EL (cell line): ENCODE results near the gene LGALS3BP.
"Not testable (repeated sequence)": the region's sequence is repeated elsewhere in the genome, so short reads cannot be mapped to it uniquely, and the experiment has no call there.

Experiments used
- DNase-seq: peaks from one replicate; pipeline ENCODE4 v3.0.0-alpha.2; 2016

LGALS3BP gene

DNA sequence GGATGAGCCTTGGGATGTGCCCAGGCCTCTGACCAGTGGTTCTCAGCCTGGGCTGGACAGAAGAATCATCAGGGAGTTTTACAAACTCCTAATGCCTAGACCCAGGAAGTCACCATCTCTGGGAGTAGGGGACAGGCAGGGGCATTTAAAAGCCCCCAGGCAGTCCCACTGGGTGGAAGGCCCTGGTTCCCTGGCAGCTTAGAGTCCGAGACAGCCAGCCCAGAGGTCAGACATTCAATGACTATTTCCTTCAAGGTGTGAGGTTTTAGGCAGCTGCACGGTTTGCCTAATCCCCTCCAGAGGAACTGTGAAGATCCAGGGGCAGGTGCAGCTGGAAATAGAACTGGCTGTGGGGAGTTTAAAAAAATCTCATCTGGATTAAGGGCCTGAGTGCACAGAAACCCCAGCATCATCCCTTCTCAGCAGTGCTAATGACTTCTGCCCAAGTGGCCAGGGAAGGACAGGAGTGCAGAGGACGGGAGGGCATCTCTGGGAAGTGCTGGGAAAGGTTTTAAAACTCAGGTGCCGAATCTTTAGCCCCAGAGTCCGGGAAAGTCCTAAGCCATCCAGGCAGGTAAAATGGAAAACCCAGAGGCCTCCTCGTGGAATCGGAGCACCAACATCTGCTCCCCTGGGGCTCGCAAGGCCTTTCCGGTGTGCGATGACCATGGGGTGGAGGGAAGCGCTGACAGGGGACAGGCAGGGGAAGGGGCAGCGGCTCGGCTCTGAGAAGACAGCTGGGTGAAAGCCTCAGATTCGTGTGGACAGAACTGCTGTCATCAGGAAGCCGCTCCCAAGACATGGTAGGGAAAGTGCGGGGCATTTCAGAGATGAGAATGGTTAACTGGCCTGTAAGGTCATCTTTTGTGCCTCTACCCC is 1.5 kb upstream of the LGALS3BP start:
- no peak for DNase-seq

DNA sequence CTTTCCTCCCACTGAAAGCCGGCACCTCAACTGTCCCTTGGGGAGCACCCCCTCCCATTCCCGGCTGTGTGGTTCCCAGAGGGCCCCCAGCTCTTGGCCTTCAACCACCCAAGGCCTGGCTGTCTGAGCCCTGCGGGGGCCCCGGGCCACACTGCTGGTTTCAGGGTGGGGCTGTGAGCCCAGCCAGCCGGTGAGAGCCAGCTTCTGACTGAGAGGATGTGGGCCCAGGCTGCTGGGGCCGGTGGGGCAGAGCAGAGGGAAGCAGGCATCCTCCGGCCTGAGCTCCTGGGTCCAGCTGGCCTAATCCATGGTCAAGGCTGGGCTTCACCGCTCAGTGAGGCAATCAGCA is 875 bp upstream of the LGALS3BP start:
- DNase-seq: no peak

DNA sequence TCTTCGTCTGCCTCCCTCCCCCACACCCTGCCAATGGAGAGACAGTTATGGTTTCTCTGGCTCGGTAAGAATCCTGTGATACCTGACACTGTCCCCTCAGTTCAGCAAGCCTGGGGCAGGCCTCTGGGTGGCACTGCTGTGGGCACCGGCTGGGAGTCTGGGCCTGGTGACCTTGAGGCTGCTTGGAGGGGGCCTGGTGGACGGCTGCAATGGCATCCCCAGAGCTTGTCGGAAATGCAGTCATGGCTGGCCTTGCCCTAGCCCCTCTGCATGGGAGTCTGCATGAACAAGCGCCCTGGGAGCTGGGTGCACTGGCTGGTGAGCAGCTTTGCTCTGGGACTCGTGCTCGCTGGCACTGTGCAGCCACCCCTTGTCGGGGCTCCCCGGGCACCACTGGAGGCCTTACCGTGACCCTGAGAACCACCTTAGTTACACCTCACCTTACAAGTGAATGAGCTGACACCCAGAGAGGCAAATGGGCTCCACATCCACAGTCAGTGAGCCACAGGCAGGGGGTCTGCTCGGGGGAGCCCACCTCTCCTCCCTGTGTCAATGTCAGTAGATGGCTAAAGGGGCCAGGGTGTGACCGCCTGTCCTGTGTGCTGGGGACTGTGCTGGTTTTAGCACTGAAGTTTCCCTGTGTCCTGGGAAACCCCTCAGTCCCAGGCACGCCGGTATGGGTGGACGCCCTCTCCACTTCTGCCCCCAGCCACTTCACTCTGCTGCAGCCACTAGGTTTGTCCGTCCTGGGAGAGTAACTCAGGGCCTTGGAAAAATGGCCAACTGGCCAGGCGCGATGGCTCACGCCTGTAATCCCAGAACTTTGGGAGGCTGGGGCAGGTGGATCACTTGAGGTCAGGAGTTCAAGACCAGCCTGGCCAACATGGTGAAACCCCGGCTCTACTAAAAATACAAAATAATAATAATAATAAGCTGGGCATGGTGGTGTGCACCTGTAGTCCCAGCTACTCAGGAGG is 1.4 kb downstream of the LGALS3BP start:
- no peak for DNase-seq

DNA sequence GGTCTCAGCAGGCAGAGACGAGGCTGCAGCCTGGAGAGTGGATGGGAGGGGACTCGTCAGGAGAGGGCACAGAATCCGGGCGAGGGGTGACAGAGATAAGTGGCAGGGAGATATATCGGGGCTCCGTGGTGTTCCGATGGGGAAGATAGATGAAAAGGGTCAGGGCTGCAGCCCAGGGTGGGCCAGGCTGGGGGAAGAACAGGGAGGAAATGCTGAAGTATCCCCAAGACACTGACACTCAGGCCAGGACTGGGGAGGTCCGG is 2.1 kb downstream of the LGALS3BP start:
- DNase-seq: no peak

DNA sequence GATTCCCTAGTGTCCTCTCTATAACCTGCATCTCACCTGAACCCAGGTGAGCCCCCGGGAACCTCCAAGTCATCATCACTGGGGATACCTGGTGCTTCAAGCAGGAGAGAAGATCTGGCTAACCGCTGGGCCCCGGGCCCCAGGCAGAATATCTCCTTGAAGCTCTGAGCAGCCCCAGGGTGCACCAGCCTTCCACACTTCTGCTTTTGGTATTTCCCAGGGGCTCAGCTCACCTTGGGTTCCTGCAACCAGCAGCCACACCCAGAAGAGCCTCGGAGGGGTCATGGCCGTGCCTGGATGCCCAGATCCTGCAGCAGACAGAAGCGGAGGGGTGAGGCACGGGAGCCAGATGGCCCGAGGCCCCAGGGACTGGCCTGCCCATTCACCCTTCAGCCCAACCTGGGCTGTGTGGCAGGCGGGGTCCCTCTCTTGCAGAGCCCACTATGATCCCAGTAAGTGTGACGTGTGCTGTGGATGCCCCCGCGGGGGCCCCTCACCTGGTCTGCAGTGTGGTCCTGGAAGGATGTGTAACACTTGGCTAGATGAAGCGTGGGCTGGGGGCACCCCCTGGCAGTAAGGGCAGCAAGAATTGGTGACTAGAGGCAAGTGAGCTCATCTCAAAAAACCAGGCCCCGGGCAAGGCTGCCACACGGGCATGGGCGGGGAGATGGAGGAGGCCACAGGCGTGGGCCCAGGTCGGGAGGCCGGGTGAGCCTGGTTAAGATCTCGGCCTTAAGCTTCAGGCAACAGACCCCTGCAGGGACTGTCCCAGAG is 2.6 kb downstream of the LGALS3BP start:
- DNase-seq: no peak

DNA sequence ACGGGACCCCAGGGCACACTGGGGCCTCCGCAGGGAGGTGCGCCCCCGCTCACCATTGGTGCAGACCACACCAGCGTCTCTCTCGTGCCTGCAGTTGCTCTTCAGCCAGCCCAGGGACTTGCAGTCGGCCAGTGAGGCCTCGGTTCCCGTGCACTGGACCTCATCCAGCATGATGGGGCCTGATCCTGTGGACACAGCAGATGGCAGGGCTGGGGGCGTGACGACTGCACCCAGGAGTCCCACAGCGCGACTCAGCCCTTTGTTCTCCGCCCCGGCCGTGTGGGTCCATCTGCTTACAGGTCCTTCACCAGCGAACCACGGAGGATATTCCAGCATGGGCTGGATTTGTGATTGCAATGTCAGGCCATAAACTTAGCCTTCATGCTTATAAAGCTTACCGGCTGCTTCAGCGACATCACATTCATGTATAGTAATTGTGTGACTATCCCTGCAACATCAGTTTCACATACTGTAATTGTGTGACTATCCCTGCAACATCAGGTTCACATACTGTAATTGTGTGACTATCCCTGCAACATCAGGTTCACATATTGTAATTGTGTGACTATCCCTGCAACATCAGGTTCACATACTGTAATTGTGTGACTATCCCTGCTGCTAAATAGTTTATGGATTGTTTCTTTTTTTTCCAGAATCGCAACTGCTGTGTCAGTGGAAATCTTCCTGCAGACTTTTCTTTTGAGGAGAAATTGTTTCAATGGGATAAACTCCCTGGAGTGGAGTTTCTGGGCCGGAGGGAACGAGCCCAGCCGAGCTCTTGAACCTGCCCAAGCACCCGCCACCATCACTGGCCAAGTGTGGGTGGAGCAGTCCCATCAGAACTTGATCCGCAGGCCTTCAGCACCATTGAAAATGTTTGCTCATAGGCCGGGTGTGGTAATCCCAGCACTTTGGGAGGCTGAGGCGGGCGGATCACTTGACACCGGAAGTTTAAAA is 4.8 kb downstream of the LGALS3BP start:
- DNase-seq: peak; percentile 46

DNA sequence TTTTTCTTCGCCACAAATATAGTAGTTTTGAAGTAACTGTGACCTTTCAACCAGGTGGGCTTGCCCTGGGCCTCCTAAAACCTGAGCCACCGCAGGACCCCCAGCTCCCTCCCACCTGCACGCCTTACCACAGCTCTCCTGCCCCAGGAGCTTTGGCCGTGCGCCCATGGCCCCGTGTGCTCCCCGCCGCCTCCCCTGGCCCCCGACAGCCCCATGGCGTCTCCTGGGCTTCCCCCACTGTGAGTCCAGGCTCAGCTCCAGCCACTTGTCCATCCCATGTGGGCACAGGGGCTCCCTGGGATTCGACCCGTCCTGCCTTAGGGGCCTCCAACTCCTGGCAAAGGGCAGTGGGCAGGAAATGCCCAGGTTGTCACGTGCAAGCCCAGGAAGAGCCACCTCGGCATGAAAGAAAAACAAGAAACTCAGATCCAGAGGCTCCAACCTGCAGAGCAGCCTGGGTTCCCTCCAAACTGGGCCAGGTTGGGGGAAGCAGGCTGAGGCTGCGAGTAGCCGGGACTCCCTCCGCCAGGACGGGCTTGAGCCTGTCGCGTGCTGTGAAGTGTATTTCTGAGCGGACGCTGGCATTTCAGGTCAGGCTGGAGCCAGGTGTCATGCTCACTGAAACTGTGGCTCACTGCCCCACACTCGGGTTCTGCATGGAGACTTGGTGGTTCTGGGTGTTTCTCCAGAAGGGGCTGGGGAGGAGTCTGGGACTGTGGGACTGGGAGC is 5.8 kb downstream of the LGALS3BP start:
- no peak for DNase-seq

DNA sequence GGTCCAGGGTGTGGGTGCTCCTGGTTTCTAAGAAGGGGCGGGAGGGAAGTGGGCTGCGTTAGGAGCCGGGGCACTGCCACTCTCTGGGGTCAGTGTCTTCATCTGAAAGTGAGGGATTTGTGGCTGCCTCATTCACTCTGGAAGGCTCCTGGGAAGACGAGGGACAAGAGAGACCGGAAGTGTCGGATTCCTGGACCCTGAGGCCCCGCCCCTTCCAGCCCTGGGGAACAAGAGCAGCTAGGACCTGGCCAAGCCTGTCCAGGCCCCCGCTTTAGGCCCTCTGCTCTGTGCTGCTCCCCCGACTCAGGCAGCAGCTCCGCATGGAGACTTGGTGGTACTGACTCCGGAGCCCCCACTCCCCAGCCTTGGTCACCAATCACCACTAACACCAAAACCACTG is 6.5 kb downstream of the LGALS3BP start:
- no peak for DNase-seq

DNA sequence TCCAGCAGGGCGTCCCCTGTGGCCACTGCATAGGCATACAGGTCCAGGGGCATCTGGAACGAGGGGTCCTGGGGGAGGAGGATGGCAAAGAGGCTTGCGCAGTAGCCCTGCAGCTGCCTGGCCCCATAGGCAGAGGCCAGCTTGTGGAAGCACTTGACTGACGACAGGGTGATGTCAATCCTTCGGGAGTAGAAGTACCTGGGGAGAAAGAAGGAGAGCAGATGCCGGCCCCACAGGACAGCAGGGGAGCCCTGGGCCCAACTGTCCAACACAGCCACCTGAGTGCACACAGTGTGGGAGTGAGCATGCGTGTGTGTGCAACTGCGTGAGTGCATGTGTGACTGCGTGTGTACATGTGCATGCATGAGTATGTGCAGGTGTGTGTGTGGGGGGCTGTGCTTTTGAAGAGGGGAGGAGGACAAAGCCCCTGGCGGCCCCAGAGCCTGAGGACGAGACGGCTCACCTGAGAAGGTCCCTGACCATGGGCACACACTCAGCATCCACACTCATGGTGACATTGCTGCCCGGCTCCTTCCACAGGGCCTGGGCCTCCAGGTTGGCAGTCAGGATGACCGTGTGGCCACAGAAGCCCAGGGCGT is 7.1 kb downstream of the LGALS3BP start:
- no peak for DNase-seq

DNA sequence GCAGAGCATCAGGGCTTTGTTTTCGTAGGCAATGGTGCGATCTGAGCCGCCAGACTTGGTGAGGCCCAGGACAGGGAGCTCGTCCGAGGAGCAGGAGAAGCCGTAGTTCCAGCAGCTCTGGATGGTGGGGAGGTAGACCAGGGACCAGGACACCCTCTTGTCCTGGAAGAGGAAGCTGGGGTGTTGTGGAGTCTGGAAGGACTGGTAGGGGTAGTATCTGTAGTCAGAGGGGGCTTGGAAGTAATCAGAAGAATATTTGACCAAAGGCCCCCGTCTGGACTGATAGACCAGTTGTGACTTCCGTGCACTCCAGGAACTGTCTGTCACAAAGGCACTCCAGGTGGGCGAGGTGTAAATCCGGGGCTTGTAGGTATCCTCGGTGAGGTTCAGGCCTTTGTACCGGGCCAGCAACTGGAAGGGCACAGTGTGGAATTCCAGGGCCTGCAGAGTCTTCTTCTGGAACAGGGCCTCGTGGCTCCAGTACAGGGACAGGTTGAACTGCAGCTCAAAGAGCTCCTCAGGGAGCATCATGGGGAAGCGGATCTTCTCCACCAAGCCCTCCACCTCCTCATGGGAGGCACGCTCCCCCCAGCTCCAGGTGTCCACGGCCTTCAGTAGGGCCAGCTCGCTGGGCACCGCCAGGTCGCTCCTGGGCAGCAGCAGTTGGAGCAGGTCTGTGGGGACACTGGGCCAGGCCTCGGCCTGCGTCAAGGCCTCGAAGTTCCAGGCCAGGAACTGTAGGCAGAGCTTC is 7.8 kb downstream of the LGALS3BP start:
- DNase-seq: no peak

DNA sequence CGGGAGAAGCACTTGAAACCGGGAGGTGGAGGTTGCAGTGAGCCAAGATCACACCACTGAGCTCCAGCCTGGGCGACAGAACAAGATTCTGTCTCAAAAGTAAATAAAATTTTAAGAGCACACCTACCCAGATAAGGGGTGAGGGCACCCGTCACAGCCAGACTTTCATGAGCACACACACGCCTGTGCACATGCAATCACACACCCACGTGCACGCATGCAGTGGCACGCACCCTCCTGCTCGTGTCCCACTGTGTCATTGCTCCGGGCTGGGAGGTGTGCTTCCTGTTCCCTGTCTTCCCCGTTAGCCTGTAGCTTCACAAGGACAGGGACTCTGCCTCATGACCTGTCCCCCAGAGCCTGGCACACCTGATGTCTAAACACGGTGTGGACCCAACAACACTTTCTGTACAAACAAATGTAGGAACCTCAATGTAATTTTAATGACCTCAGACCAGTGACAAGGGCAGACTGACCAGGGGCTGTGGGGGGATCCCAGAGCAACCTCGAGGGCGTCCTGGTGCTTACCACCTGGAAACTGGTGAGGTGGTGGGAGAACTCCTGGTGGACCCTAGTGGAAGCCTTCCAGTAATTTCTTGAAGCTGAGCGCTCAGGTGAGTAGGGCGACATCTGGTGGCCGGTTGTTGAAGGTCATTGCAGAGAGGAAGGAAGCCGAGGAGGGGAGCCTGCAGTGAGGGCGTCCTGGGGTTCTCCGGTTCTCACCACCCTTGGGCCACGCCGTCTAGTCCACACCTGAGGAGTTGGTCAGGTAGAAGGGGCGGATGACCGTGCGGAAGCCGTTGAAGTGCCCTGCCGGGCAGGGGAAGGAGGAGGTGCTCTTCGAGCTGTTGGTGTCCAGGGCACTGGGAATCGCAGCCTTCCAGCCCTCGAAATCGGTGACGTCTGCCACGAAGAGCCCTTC is 8.6 kb downstream of the LGALS3BP start:
- peak; percentile 77 for DNase-seq

DNA sequence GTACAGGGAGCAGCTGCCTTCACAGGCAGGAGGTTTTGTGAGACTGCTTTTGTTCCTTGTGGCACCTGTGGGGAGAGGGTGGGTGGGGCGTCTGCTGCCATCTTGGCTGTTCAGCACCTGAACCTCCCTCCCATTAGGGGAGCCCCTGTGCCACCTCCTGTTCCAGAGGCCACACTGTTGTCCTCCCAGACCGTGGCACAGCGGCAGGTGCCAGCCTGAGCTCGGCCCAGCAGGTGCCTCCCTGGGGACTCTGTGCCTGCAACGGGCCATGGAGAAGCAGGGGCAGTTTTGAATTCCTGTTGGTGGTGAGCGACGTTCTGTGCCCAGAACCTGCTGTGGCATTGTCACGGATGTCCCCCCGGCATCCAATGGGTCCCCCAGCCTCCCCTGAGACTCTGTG is 9.9 kb downstream of the LGALS3BP start:
- no peak for DNase-seq

DNA sequence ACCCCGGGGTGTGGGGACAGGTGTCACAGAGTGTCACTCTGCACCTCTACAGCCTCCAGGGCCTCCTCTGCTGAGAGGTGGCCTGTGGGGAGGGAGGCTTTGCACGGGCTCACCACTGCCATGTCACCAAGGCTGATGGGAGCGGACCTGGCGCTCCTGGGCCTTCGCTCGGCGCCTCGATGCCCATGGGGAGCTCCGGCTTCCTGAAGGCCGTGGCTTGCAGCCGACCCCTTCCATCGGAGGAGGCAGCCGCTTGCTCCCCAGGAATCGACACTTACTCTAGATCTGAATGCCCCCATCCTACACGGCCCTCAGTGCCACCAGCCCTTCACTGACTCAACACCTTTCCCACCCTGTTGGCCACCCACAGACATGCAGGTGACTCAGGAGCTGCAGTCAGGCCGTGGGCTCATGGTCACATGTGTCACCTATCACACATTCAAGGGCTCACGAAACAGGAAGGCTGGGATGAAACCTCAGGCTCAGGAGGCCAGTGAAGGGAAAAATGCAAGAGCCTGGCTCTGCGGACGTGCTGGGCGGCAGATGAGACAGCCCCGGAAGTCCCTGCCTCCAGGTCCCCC is 11.9 kb downstream of the LGALS3BP start:
- no peak for DNase-seq

DNA sequence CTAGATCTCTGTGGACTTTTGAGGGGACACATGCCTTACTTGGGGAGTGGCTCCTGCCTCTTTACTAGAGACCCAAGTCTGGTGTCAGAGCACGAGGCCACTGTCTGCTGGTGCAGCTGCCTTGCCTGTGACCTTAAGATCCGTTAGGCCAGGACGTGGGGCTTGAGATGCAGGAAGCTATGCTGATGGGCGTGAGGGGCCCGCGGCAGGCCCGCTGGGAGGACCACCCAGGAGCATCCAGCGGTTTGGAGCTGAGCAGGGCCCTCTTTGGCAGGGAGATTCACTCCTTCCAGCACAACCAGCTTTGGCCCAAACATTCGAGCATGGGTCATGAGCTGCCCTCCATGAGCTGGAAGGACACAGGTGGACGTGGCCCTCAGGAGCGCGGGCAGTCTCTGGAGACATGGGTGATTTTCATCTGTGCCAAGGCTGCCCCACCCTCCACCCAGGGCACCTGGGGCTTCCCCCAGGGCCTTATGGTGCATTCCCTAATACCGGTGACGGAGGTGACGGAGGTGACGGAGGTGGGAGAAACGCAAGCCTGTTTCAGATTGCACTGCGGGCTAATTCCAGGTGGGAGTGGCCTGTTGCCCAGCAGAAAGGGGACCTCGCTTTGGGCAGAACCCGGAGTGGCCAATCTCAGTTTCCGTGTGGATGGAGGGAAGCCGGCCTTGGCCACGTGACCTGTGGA is 12.7 kb downstream of the LGALS3BP start:
- no peak for DNase-seq

DNA sequence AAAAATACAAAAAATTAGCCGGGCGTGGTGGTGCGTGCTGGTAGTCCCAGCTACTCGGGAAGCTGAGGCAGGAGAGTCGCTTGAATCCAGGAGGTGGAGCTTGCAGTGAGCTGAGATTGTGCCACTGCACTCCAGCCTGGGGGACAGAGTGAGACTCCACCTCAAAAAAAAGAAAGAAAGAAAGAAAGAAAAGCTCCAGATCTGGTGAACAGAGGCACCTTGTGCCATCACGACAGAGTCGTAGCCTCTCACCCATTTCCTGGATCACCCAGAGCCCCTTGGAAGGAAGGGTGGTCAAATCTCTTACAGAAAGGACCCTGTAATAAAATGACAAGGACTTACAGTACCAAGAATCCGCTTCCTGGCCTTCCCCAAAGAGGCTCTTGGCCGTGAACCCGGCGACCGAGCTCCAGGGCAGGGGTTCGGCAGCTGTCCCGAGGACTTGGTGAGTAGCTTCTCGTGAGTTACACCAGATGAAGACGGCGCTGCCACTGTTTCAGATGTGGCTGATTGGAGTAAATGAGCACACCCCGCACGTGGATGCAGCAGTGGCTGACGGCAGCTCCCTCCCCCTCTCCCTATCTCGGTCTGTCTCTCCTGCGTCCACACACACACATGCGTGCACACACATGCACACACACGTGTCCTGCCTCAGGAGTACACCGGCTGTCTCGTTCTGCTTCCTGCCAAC is 13.5 kb downstream of the LGALS3BP start:
- no peak for DNase-seq

DNA sequence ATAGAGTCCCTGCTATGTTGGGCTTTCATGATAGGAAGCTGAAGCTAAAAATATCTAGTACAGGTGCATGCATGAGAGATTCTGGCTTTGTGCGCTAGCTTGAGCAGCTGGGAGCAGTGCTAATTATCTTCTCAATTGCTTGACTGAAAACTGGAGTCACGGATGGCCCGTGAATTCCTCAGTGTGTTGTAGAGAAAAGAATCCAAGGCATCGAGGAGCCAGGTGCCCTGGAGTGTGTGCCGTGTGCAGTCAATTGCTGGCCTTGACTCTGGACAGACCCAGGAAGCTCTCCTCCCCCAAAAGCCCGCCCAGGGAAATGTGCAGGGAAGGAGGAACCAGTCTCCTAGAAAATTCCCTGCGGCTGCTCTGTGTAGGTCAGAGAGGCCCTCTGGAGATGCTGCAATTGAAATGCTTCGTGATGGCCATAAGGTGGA is 14.2 kb downstream of the LGALS3BP start:
- no peak for DNase-seq

DNA sequence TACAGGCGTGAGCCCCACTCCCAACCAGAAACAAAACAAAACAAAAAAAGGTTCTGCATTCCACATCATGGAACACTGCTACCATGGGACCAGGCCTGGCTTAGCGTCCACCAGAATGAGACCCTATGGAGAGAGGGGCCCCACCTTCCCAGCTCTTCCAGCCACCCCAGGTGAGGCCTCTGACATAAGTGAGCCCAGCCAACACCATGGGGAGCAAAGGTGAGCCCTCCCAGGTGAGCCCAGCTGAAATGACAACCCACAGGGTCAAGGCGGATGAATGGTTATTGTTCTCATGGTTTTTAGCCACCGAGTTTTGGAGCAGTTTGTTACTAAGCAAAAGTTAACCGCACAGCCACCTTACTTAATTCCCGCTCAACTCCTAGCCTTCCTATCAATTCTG is 16.3 kb downstream of the LGALS3BP start:
- DNase-seq: no peak

DNA sequence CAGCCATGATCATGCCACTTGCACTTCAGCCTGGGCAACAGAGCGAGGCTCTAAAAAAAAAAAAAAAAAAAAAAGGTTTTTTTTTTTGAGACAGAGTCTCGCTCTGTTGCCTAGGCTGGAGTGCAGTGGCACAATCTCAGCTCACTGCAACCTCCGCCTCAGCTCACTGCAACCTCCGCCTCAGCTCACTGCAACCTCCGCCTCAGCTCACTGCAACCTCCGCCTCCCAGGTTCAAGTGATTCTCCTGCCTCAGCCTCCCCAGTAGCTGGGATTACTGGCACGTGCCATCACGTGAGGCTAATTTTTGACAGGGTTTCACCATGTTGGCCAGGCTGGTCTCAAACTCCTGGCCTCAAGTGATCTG is 16.8 kb downstream of the LGALS3BP start:
- DNase-seq: not testable (repeated sequence)
